Measurements from ENCODE around the gene SLC37A3.
"Not testable (repeated sequence)": the region's sequence is repeated elsewhere in the genome, so short reads cannot be mapped to it uniquely, and the experiment has no call there.

Gene SLC37A3, protein sequence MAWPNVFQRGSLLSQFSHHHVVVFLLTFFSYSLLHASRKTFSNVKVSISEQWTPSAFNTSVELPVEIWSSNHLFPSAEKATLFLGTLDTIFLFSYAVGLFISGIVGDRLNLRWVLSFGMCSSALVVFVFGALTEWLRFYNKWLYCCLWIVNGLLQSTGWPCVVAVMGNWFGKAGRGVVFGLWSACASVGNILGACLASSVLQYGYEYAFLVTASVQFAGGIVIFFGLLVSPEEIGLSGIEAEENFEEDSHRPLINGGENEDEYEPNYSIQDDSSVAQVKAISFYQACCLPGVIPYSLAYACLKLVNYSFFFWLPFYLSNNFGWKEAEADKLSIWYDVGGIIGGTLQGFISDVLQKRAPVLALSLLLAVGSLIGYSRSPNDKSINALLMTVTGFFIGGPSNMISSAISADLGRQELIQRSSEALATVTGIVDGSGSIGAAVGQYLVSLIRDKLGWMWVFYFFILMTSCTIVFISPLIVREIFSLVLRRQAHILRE

DNA sequence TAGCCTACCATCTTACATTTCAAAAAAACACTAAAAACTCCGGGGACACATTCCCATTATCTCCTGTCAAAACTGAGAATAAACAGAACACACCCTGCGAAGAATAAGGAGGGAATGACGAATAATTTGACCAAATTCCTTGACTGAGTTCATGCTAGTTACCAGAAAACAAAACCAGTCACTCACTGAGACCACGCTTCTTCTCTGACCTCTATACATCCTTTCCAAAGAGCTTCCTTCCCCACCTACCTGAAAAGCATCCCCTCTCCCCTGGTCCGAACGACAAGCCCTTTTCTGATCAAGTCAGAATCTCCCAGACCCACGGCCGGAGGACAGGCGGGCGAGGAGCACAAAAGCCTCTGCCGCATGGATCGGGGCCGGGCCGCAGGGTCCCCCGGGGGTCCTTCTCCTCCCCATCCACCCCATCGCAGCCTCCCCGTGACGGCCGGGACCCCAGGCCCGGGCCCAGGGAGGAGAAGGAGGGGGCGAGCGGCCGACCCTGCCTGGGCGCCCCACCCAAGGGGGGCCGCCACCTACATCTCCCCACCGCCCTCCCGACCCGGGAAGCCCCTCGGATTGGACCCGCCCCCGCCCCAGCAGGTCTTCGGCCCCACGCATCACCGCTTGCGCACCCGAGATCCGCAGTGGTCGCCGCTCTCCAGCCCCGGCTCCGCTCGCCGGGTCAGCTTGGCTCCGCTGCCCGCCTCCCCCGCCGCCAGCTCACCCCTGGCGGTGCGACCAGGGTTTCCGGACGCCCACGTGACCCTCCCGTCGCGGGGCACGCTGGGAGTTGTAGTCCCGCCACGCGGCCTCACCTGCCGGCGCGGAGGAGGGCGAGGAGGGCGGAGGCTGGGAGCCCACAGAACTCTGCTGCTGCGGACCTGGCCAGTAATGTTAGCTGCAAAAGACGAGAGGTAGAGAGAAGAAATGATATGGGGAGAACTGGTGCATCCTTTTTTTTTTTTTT, at the start of gene SLC37A3:
Gene SLC37A3, minus strand, starts transcription at position 747 of the 967 bp plus-strand sequence. CDS start 16,004 bp downstream, outside the sequence.
- peak; percentile 91 for DNase-seq

DNA sequence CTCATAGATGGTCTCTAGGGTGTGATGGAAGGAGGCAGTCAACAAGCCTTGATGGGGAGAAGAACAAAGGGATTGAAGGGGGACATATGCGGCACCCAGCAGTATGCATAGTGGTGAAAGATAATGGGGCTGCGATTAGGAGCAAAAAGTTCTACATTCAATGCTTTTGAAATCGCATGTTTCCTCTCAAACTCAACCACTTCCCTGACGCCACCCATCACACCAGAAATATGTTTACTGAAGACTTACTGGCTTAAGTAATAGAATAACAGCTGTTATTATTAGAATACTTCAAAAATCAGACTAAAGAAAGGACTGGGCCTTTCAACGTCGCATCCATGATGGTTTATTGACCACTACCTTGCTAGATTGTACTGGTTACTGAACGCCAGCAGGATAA, 49.5 kb upstream of the SLC37A3 start:
- DNase-seq: no peak

DNA sequence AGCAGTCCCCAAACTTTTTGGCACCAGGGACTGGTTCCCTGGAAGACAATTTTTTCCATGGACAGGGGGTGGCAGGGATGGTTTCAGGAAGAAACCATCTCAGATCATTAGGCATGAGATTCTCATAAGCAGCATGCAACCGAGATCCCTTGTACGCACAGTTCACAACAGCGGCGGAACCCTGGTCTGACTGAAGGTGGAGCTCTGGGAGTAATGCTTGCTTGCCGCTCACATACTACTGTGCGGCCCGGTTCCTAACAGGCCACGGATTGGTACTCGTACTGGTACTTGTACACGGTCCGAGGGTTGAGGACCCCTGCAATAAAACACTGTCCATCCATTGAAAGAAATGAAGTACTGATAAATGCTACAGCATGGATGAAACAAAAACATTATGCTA, 48.1 kb upstream of the SLC37A3 start:
- no peak for DNase-seq

DNA sequence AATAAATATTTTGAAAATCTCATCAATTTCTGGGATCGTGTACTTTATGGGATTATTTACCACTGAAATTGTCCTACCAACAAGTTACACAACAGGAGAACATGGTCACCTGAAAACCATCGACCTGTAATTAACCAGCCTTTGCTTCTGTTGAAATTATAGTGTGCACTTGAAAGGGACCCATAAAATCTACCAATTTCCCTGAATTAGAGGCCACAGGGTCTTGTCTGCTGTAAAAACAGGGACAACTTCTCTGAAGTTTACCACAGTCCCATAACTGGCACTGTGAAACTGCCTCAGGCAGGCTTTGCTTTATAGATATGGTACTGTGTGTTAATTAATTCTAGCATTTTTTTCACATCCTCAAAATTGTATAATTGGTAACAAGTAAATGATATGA, 43.2 kb upstream of the SLC37A3 start:
- DNase-seq: no peak

DNA sequence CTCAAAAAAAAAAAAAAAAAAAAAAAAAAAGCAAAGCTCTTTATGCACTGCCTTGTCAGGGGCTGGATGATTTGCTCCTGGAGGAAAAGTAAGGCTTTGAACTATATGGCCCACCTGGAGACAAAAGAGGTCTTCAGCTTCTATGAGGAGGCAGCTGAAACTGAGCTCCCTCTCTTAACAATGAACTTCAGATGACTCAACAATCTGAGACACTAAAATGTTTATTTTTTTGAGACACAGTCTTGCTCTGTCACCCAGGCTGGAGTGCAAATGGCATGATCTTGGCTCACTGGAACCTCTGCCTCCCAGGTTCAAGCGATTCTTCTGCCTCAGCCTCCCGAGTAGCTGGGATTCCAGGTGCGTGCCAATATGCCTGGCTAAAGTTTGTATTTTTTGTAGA, 42.3 kb upstream of the SLC37A3 start:
- no peak for DNase-seq

DNA sequence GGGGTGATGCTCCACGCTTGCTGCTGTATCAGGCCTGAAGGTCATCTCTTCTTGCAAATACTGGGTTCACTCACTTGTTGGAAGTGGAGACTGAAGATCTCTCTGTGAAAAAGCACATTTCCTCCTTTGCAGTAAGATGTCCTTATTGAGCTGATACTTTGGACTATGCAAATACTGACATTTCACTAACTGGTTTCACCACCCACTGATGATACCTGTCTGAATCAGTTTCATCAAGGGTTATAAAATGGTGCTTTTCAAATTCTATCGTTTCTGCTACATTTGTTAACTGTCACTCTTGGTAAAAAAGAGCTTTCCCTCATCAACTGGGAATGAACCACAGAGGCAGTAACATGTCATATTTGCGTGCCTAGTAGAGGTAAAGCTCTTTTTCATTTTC, 41.0 kb upstream of the SLC37A3 start:
- no peak for DNase-seq

DNA sequence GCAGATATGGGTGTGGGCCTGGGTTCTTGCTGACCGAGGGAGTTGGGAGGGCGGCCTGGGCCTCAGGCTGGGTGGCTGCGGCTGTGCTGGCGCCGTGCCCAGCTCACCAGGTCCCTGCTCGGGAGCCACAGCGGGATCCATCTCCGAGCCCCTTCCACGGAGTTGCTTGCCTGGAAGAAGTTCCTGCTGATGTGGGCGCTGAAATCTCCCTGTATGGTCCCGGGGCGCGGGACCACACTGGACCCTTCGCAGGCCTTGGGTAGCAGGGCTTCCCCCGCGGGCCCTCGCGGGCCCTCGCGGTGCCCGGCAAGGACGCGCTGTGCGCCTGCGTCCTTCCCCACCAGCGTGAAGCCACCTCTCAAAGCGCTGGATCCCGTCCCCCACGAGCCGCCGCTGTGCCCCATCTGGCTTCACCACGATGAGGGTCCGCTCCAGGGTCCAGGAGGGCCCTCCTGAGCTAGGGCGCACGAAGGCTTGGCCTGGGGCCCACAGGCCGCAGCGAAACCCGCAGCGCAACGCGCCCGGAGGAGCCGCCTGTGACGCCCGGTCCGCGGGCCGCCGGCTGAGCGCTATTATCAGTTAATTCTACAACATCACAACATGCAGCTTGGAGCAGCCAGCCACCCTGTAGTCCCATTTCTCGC, 37.0 kb upstream of the SLC37A3 start:
- no peak for DNase-seq

DNA sequence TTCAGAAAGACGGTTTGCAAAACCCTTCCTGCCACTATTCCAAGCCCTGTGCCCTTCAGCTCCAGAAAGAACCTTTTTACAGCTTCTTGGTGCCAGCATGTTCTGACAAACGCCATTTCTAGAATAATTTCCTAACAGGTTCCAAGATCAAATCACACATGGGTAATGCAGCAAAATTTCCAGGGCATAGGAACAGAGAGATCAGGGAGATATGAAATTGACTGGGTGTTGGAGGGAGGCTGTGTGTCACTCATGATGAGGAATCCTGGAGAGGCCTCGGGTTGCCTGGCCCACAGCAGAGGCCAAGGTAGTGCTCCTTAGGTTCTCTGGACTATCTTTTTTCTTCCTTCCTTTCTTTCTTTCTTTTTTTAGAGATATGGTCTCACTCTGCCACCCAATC, 35.1 kb upstream of the SLC37A3 start:
- DNase-seq: no peak

DNA sequence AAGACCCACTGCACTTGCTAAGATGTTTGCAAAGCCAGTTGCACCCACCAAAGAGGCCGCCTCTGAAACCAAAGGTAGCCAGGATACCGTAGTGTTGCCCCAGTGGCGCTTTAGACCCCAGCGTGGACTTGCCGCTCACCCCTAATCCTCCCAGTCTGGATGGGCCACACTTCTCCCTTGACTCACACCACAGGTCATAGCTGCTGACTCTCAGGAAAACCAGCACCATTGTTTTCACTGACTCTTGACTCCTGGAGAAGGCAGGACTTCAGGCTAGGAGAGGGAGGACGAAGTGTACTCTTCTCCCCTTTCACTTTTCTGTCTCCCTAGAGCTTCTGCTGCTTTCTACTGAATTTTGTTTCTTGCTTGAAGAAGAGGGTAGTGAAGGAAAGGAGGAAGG, 27.8 kb upstream of the SLC37A3 start:
- DNase-seq: no peak

DNA sequence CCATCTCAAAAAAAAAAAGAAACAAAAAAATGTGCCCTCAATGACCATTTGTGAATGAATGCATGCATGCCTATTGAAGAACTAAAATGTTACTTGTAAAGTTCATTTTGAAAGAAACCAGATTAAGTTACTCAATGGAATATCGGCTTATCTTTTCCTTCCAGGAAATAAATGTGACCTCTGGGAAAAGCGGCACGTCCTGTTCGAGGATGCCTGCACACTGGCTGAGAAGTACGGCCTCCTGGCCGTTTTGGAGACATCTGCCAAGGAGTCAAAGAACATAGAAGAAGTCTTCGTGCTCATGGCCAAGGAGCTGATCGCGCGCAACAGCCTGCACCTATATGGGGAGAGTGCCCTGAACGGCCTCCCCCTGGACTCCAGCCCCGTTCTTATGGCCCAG, 27.4 kb upstream of the SLC37A3 start:
- no peak for DNase-seq

DNA sequence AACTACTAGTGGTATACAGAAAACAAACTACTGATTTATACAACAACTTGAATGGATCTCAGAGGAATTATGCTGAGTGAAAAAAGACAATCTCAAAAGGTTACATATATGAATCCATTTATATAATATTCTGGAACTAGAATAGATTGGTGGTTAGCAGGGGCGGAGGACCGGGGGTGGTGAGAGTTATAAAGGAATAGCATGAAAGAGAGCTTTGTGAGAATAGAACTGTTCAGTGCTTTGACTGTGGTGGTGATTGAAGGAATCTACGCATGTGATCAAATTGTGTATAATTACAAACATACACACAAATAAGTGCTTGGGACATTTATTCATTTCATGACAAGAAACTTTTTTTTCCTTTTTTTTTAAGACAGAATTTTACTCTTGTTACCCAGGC, 25.2 kb upstream of the SLC37A3 start:
- no peak for DNase-seq

DNA sequence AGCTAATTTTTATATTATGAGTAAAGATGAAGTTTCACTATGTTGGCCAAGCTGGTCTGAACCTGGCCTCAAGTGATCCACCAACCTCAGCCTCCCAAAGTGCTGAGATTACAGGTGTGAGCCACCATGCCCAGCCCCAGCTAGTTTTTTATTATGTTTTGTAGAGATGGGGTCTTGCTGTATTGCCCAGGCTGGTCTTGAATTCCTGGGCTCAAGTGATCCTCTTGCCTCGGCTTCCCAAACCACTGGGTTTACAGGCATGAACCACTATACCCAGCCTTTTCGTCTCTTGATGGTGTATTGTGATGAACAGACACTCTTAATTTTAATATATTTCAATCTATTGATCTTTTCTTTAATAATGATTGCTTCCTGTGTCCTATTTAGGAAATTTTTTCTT, 23.2 kb upstream of the SLC37A3 start:
- DNase-seq: no peak

DNA sequence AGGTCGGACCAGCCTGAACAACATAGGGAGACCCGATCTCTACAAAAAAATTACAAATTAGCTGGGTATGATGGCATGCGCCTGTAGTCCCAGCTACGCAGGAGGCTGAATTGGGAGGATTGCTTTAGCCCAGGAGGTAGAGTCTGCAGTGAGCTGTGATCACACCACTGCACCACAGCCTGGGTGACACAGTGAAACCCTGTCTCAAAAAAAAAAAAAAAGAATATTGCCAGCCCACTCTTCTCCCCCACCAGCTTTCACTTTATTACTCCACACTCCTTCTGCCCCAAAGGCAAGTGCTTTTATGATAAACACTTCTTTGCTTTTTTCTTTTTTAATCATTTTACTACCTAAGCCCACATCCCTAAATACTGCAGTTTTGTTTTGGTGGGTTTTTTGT, 20.3 kb upstream of the SLC37A3 start:
- DNase-seq: no peak

DNA sequence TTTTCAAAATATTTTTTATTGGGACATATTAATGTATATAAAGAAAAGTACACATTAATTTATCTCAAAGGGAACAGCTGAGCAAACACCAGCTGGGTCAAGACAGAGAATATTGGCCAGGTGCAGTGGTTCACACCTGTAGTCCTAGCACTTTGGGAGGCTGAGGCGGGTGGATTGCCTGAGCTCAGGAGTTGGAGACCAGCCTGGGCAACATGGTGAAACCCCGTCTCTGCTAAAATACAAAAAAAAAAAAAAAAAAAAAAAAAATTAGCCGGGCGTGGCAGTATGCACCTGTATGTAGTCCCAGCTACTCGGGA, 19.8 kb upstream of the SLC37A3 start:
- not testable (repeated sequence) for DNase-seq

DNA sequence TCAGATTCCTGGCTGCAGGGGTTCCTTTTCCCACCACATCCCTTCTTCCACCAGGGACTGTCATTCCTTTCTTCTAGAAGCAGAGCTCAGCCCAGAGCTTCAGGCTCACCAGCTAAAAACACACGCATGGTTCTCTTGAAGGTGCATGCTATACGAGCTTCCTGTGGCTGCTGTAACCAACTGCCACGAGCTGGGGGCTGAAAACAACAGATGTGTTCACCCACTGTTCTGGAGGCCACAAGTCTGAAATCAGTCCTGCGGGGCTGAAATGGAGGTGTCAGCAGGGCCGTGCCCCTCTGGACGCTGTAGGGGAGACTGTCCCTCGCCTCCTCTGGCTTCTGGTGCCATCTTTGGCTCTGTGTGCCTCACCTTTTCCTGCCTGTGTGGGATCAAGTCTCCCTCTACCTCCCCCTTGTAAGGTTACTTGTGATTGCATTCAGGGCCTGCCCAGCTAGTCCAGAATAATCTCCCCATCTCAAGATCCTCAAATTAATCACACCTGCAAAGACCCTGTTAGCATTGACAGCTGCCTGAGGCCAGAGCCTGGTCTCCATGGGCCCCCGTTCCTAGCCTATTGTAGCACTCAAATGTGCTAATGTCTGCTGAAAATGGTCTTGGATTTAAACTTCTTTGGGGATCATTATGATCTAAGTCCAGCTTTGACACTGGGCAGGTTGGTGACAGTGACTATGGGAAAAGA, 19.3 kb upstream of the SLC37A3 start:
- DNase-seq: no peak

DNA sequence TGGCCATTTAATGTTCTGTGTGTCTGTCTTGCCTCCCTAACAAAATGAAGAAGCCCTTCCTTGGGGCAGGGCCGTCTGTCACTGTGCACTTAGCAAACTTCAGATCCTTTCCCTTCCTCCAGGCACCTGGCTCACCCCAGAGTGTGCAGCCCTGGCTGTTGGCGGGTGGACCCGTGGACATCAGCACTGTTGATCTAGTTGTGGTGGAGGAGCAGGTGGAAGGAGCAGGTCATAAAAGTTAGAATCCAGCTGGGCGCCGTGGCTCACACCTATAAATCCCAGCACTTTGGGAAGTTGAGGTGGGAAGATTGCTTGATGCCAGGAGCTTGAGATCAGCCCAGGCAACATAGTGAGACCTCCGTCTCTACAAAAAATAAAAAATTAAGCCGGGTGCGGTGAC, 18.2 kb upstream of the SLC37A3 start:
- no peak for DNase-seq

DNA sequence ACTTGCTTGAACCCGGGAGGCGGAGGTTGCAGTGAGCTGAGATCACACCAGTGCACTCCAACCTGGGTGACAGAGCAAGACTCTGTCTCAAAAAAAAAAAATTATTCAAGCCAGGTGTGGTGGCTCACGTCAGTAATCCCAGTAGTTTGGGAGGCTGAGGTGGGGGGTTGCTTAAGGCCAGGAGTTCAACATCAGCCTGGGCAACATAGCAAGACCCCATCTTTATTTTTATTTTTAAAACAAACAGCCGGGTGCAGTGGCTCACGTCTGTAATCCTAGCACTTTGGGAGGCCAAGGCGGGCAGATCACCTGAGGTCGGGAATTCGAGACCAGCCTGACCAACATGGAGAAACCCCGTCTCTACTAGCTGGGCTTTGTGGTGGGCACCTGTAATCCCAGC, 17.5 kb upstream of the SLC37A3 start:
- not testable (repeated sequence) for DNase-seq

DNA sequence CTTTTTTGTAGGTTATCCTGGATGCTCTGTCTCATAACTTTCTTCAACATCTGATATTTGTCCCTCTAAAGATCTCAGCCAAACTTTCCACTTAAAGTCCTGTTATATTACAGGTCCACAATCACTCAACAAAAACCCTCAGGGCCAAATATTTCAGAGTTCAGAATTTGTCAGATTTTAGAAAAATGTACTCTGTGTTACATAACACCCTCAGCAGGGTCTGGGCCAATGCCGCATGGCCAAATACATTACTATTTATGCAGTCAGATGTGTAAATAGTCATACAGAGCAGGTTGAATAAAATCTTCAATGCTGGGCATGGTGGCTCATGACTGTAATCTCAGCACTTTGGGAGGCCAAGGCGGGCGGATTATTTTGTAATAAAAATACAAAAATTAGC, 17.0 kb upstream of the SLC37A3 start:
- DNase-seq: no peak

DNA sequence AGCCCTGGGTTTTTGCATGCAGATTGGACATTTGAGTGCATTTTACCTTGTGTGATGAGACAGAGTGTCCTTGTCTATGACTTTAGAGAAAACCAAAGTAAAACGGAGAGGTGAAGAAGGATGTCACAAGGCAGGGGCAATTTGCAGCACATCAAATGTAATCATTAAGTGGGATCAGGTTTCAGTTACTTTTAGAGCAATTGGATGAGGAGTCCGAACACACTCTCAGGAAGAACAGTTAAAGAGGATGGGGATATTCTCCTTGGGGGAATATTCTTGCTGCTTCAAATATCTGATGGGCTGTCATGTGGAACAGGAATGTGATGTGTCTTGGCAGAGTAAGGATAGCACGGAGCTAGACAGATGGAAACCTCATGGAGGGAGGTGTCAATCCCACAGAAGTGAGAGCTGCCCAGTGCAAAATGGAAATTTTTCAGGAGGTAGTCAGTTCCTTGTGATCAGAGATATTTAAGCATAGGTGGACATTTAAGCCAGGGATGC, 6.3 kb upstream of the SLC37A3 start:
- DNase-seq: no peak

DNA sequence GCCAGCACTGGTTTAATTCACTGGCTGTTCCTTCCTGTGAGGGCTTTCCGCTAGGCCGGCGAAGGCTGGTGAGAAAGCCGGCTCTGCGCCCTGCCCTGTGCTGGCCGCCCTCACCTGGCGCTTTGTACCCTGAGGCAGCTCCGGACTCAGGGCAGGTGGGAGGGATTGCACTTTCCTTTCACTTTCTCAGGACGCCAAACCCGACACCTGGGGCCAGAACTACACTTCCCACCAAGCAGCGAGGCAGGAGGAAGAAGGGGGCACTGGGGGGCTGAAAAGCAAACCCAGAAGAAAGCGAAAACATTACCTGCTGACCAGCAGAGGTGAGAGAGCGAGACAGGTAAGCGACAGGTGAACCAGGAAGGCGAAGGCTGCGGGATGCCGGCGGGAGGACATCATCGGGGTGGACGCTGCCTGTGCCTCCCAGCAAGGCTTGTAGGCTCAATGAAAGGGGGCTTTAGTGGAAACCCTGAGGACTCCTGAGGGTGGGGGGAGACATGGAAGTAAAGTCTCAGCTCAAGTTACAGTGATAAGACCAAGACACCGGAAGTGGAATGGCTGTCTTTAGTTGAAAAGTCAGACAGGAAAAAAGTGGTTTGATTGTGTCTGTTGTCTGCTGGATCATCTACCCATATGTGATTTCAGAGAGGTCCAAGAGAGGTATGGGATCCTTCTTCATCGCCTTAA, 5.7 kb upstream of the SLC37A3 start, which contains the start of gene RAB19:
Gene RAB19, plus strand, starts transcription at position 181 of the 687 bp plus-strand sequence. CDS start 3,589 bp downstream, outside the sequence.
- no peak for DNase-seq

DNA sequence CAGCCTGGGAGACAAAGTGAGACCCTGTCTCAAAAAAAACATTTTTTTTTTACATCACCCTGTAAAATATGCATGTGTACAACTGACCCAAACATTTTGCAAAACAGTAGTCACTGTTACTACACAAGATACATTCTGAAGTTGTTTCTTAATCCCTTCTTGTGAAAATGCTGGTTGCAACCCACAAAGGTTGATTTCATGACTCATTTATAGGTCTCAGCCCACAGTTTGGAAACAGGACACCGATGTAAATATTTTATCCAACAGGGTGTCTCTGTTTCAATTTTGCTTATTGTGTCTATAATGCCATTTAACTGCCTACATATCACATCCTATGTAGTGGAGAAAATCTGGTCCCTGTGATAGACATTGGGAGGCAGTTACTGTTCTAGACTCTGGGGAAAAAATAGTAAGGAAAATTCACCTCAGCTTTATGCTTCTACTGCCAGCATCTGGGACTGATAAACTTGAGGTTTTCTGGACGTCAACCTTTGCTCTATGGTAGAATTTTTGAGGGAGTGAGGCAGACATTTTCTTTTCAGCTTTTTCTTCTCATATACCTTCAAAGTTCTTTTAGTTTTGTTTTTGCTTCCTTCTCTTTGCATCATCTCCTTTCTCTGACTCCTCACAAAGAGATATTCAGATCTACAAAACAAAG, 4.0 kb upstream of the SLC37A3 start:
- no peak for DNase-seq
